Panc1 (cell line): ENCODE results near the gene HSBP1L1. TPM values are rescaled to one million over a fixed set of nuclear protein-coding genes. Genes with fewer than 3 reads are reported as not detected.

ENCODE experiments used
- ATAC-seq: fragments of 200-7000 bp; cut with Tn5 transposase; 2 replicates; pipeline ENCODE4 v1.9.1; 2020; ENCODE audit warnings: mild to moderate bottlenecking, moderate library complexity
- BruUV-seq: library from RNA; stranded (reverse); fragments of 400-500 nt; replicated peaks from 2 replicates; lab custom pipeline; 2021; lab: Mats Ljungman, UMichigan
- CTCF ChIA-PET: fragments of 300-600 bp; sonication (Branson Sonifier 250); formaldehyde crosslinking; loops from one replicate; lab custom pipeline; 2022; ENCODE audit warnings: antibody characterized with exemption; lab: Charles Lee
- POLR2A ChIA-PET: fragments of 300-600 bp; sonication (Branson Sonifier 250); formaldehyde crosslinking; loops from one replicate; lab custom pipeline; 2022; ENCODE audit warnings: antibody characterized with exemption; lab: Charles Lee
- DNase-seq: peaks from one replicate; pipeline ENCODE4 v3.0.0-alpha.2; 2010; ENCODE audit warnings: low read depth, low spot score
- H3K27ac ChIP-seq: 2 replicates; pipeline ENCODE4 v1.5.1; 2011; ENCODE audit warnings: mild to moderate bottlenecking, low read length, inconsistent platforms
- H3K27me3 ChIP-seq: fragments of 200-500 bp; sonication (Bioruptor generic); 2 replicates; pipeline ENCODE4 v1.6.0; 2014; ENCODE audit warnings: low read length, inconsistent platforms; ENCODE audit not compliant: control insufficient read depth, insufficient read depth
- H3K36me3 ChIP-seq: fragments of 200-500 bp; sonication (Bioruptor generic); 2 replicates; pipeline ENCODE4 v1.5.1; 2014; ENCODE audit warnings: inconsistent platforms, mild to moderate bottlenecking, low read length, moderate library complexity; ENCODE audit not compliant: control insufficient read depth, insufficient read depth
- H3K4me1 ChIP-seq: 2 replicates; pipeline ENCODE4 v1.5.1; 2011; ENCODE audit warnings: inconsistent platforms, mild to moderate bottlenecking, low read length, moderate library complexity; ENCODE audit not compliant: control insufficient read depth, insufficient read depth
- H3K4me3 ChIP-seq, 2 experiments: 2 replicates each; pipeline ENCODE4 v1.5.1; 2011 to 2012; ENCODE audit warnings: low read depth in 2 of 2, low read length in 2 of 2, mild to moderate bottlenecking in 2 of 2, inconsistent platforms in 1 of 2, moderate library complexity in 1 of 2
- H3K9me3 ChIP-seq: fragments of 200-500 bp; sonication (Bioruptor generic); 2 replicates; pipeline ENCODE4 v1.5.1; 2014; ENCODE audit warnings: low read depth, mild to moderate bottlenecking, inconsistent platforms, low read length, moderate library complexity; ENCODE audit not compliant: control insufficient read depth, insufficient read depth
- POLR2AphosphoS5 ChIP-seq: IDR thresholded peaks from 2 replicates; pipeline ENCODE4 v1.6.1; 2012; ENCODE audit warnings: mild to moderate bottlenecking, low read depth, low read length, moderate library complexity
- SIN3A ChIP-seq: IDR thresholded peaks from 2 replicates; pipeline ENCODE4 v1.6.1; 2012; ENCODE audit warnings: low read depth, mild to moderate bottlenecking, low read length, moderate library complexity, borderline replicate concordance; ENCODE audit not compliant: insufficient read depth
- TCF7L2 ChIP-seq: IDR thresholded peaks from 2 replicates; pipeline ENCODE4 v1.6.1; 2011; ENCODE audit warnings: mild to moderate bottlenecking, low read depth, low read length, inconsistent platforms
- in situ Hi-C: cut with HindIII; loops from 2 replicates; pipeline ENCODE4 v1.10.0; 2016; ENCODE audit warnings: low sequenced_read_pairs, low pct_unique_long_range_greater_than_20kb
- intact Hi-C: fragments of 100-400 bp; cut with micrococcal nuclease; formaldehyde crosslinking; loops from one replicate; pipeline ENCODE4 v1.10.0; 2022; ENCODE audit not compliant: unreplicated experiment
- total RNA-seq: library from RNA; stranded (reverse); gene quantifications from one replicate; pipeline ENCODE4 v1.2.1, GENCODE V29; 2021; ENCODE audit not compliant: unreplicated experiment
- TF ChIP-seq, protein P1 (sequence below), 2 experiments: IDR thresholded peaks; 2 replicates each; pipeline ENCODE4 v1.6.1; 2011 to 2012; ENCODE audit warnings: low read depth in 2 of 2, control low read depth in 1 of 2, low read length in 1 of 2, mild to moderate bottlenecking in 1 of 2, moderate library complexity in 1 of 2; ENCODE audit not compliant: insufficient read depth in 1 of 2
- TF ChIP-seq, protein P2 (sequence below): fragments of 450-650 bp; IDR thresholded peaks from 2 replicates; pipeline ENCODE4 v1.5.1; 2017; ENCODE audit warnings: mild to moderate bottlenecking

Gene HSBP1L1
- total RNA-seq, 1 experiment from 2014 or later: 45.4 TPM

DNA sequence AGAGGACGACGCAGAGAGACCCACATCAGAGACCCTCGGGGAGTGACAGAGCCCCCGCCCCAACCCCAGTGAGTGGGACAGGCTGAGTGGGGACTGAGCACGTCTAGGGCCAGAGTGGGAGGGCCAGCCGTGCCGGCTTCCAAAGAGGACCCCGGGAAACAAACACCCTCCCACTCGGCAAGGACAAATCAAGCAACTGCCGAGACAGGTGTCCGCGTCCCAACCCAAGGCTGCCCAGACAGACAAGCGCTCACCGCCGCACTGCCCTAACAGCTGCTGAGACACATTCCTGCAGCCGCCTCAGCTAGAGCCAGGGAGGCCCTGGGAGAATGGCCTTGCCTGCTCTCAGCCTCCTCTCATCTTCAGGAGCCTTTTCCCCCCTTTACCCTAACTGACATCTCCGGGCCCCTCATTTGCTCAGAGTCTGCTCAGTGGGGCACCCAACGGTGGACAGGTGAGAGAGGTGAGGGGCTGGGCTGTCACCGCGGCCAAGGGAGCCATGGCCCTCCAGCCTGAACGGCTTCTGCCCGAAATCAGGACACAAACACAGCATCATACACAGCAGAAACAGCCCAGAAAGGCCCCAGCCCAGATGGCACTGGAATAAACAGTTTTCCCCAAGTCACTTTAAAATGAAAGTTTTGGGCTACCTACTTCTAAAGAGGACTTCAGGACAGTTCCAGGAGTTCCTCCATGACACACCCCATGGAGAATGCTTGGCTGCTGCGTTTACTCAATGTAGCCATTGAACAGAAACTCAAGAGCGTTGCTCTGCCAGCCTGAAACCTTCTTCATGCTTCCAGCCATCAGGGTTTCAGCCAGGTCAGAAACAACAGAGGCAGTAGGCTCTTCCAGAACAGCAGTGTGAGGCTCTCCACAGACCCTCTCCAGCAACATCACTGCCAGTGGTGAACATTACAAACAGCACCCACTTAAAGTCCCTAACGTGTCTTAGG, 36.6 kb upstream of the HSBP1L1 start:
- in situ Hi-C loops: no loop called here
- no peak for DNase-seq
- ATAC-seq: peak; percentile 43
- TF ChIP-seq TCF7L2 (no peak), POLR2AphosphoS5 (no peak), SIN3A (no peak)
- TF ChIP-seq, protein P1, sequence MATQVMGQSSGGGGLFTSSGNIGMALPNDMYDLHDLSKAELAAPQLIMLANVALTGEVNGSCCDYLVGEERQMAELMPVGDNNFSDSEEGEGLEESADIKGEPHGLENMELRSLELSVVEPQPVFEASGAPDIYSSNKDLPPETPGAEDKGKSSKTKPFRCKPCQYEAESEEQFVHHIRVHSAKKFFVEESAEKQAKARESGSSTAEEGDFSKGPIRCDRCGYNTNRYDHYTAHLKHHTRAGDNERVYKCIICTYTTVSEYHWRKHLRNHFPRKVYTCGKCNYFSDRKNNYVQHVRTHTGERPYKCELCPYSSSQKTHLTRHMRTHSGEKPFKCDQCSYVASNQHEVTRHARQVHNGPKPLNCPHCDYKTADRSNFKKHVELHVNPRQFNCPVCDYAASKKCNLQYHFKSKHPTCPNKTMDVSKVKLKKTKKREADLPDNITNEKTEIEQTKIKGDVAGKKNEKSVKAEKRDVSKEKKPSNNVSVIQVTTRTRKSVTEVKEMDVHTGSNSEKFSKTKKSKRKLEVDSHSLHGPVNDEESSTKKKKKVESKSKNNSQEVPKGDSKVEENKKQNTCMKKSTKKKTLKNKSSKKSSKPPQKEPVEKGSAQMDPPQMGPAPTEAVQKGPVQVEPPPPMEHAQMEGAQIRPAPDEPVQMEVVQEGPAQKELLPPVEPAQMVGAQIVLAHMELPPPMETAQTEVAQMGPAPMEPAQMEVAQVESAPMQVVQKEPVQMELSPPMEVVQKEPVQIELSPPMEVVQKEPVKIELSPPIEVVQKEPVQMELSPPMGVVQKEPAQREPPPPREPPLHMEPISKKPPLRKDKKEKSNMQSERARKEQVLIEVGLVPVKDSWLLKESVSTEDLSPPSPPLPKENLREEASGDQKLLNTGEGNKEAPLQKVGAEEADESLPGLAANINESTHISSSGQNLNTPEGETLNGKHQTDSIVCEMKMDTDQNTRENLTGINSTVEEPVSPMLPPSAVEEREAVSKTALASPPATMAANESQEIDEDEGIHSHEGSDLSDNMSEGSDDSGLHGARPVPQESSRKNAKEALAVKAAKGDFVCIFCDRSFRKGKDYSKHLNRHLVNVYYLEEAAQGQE (IDR thresholded peaks at IDR 0.05; ENCODE audit: insufficient read depth in 1 of 2, low read depth in 2 of 2, low read length in 1 of 2): no peak
- BruUV-seq: no TSS peak
- ChIA-PET POLR2A (no interaction called here), CTCF (no interaction called here)
- Histone ChIP-seq H3K9me3 (peaks cover 37% of the 10 kb centered on the region), H3K36me3 (no peaks in the 10 kb centered on the region), H3K27ac (no peak overlapping the region), H3K27me3 (no peaks in the 10 kb centered on the region), H3K4me1 (no peaks in the 10 kb centered on the region), H3K4me3 (no peak overlapping the region)
- intact Hi-C loops: no loop called here

DNA sequence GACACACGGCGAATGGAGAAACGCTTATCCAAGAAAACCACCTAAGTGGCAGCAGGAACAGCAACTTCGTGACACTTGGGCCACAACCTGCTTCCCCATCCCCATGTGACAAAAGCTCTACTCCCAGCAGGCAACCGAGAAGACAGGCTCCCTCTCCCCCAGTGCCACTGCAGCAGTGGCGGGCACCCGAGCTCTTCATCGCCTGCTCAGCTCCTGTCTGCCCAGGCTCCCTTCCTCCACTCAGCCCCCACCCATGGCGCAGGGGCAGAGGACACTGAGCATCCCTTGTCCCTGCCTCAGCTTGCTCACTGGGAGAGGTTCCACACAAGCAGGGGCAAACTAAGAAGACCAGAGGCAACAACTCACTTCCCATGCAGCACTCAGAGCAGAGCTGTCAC, 35.9 kb upstream of the HSBP1L1 start:
- no peak for DNase-seq
- peaks cover 43% of the 10 kb centered on the region for H3K9me3 ChIP-seq
- intact Hi-C loops: no loop called here
- CTCF ChIA-PET: no interaction called here
- H3K27me3 ChIP-seq: no peaks in the 10 kb centered on the region
- no peak overlapping the region for H3K27ac ChIP-seq
- no peaks in the 10 kb centered on the region for H3K36me3 ChIP-seq
- in situ Hi-C loops: no loop called here
- no peaks in the 10 kb centered on the region for H3K4me1 ChIP-seq
- no peak overlapping the region for H3K4me3 ChIP-seq
- no TSS peak for BruUV-seq
- POLR2A ChIA-PET: no interaction called here
- no peak for ATAC-seq
- TF ChIP-seq, protein P1 (IDR thresholded peaks at IDR 0.05; ENCODE audit: insufficient read depth in 1 of 2, low read depth in 2 of 2, low read length in 1 of 2): no peak
- TF ChIP-seq POLR2AphosphoS5 (no peak), TCF7L2 (no peak), SIN3A (no peak)
- TF ChIP-seq, protein P2, sequence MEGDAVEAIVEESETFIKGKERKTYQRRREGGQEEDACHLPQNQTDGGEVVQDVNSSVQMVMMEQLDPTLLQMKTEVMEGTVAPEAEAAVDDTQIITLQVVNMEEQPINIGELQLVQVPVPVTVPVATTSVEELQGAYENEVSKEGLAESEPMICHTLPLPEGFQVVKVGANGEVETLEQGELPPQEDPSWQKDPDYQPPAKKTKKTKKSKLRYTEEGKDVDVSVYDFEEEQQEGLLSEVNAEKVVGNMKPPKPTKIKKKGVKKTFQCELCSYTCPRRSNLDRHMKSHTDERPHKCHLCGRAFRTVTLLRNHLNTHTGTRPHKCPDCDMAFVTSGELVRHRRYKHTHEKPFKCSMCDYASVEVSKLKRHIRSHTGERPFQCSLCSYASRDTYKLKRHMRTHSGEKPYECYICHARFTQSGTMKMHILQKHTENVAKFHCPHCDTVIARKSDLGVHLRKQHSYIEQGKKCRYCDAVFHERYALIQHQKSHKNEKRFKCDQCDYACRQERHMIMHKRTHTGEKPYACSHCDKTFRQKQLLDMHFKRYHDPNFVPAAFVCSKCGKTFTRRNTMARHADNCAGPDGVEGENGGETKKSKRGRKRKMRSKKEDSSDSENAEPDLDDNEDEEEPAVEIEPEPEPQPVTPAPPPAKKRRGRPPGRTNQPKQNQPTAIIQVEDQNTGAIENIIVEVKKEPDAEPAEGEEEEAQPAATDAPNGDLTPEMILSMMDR: no peak
